ENCODE measurements around the gene C15orf39.
"Not testable (repeated sequence)": the region's sequence is repeated elsewhere in the genome, so short reads cannot be mapped to it uniquely, and the experiment has no call there.

C15orf39 gene

GRCh38 chr15:75230551-75231371, 29.1 kb downstream of the C15orf39 start:
- no peak for DNase-seq (ENCODE audit: low read depth, low spot score)

GRCh38 chr15:75231836-75232235, 30.2 kb downstream of the C15orf39 start:
- no peak for DNase-seq (ENCODE audit: low read depth, low spot score)

GRCh38 chr15:75232252-75232813, 30.7 kb downstream of the C15orf39 start:
- no peak for DNase-seq (ENCODE audit: low read depth, low spot score)

GRCh38 chr15:75232826-75233503, 31.3 kb downstream of the C15orf39 start:
- DNase-seq (ENCODE audit: low read depth, low spot score), result no peak

- no peak for DNase-seq (ENCODE audit: low read depth, low spot score)
Observed at GRCh38 chr15:75233504-75234190, 32.0 kb downstream of the C15orf39 start.

- no peak for DNase-seq (ENCODE audit: low read depth, low spot score)
Observed at GRCh38 chr15:75234191-75234810, 32.6 kb downstream of the C15orf39 start.

GRCh38 chr15:75235051-75235673, 33.5 kb downstream of the C15orf39 start:
- no peak for DNase-seq (ENCODE audit: low read depth, low spot score)

GRCh38 chr15:75235760-75236729, 34.4 kb downstream of the C15orf39 start:
- DNase-seq (ENCODE audit: low read depth, low spot score), result no peak

GRCh38 chr15:75237316-75237982, 35.8 kb downstream of the C15orf39 start:
- DNase-seq (ENCODE audit: low read depth, low spot score), result no peak

- DNase-seq (ENCODE audit: low read depth, low spot score), result no peak
Observed at GRCh38 chr15:75238150-75238549, 36.5 kb downstream of the C15orf39 start.

- not testable (repeated sequence) for DNase-seq (ENCODE audit: low read depth, low spot score)
Observed at GRCh38 chr15:75245741-75246140, 44.1 kb downstream of the C15orf39 start.

GRCh38 chr15:75248991-75249390, 47.3 kb downstream of the C15orf39 start:
- not testable (repeated sequence) for DNase-seq (ENCODE audit: low read depth, low spot score)

GRCh38 chr15:75249726-75250125, 48.0 kb downstream of the C15orf39 start:
- DNase-seq (ENCODE audit: low read depth, low spot score), result no peak

- DNase-seq (ENCODE audit: low read depth, low spot score), result not testable (repeated sequence)
Observed at GRCh38 chr15:75251343-75251742, 49.7 kb downstream of the C15orf39 start.

GRCh38 chr15:75252285-75252684, 50.6 kb downstream of the C15orf39 start:
- not testable (repeated sequence) for DNase-seq (ENCODE audit: low read depth, low spot score)

GRCh38 chr15:75258034-75258433, 56.4 kb downstream of the C15orf39 start, which contains the start of gene GOLGA6C:
GOLGA6C (plus strand) TSS chr15:75258334; CDS start chr15:75258599, 265 bp downstream.
- DNase-seq (ENCODE audit: low read depth, low spot score), result not testable (repeated sequence)

- DNase-seq (ENCODE audit: low read depth, low spot score), result not testable (repeated sequence)
Observed at GRCh38 chr15:75258620-75259343, 57.1 kb downstream of the C15orf39 start.

- not testable (repeated sequence) for DNase-seq (ENCODE audit: low read depth, low spot score)
Observed at GRCh38 chr15:75259873-75260272, 58.2 kb downstream of the C15orf39 start.
